ENCODE measurements around the gene LIPF. TPM values are rescaled to one million over a fixed set of nuclear protein-coding genes. Genes with fewer than 3 reads are reported as not detected.

Gene LIPF
- total and polyA plus RNA-seq, 2 of the 4 experiments (the other 2 are of a cell fraction), result not detected

GRCh38 chr10:88652616-88653015, 11.6 kb upstream of the LIPF start:
- dilution Hi-C loops (cut with HindIII; ENCODE audit: low sequenced_read_pairs, unreplicated experiment) (no loop called here), intact Hi-C loops (cut with micrococcal nuclease) (no loop called here), in situ Hi-C loops (cut with MboI; ENCODE audit: low sequenced_read_pairs) (no loop called here)
- Histone ChIP-seq H3K27me3 (ENCODE audit: control insufficient read depth, insufficient read depth, low read length) (no peaks in the 10 kb centered on the region), H3K4ac (ENCODE audit: low read depth, low read length) (peak overlapping the region; percentile 50), H3K27ac (ENCODE audit: insufficient read depth, low read length) (no peak overlapping the region), H2AK5ac (ENCODE audit: low read depth, low read length) (no peak overlapping the region), H3K9ac (ENCODE audit: low read depth, low read length) (no peak overlapping the region), H2BK15ac (ENCODE audit: low read depth, low read length) (0 out of 3 replicates have a peak overlapping the region, but pooled peaks have one; percentile 69), H3K4me1 (ENCODE audit: control insufficient read depth, insufficient read depth, low read length) (peaks cover 5% of the 10 kb centered on the region), H3K14ac (replicated peaks; ENCODE audit: low read depth, low read length) (no peak overlapping the region; the same call in 1 of the 2 replicates), H2AK9ac (replicated peaks; ENCODE audit: low read depth, low read length, poor library complexity) (no peak overlapping the region), H2BK5ac (ENCODE audit: low read depth, low read length, poor library complexity, severe bottlenecking) (peak overlapping the region; percentile 97), H2AFZ (replicated peaks; ENCODE audit: low read length, poor library complexity) (no peak overlapping the region), H2BK20ac (ENCODE audit: low read depth, low read length) (peak overlapping the region; percentile 94; the same call in 1 of the 2 replicates), H3K36me3 (ENCODE audit: control insufficient read depth, insufficient read depth, low read length) (no peaks in the 10 kb centered on the region), H4K5ac (ENCODE audit: low read depth, low read length) (peak overlapping the region; percentile 63; the same call in 1 of the 2 replicates), H3K18ac (ENCODE audit: low read depth, low read length) (no peak overlapping the region; the same call in 1 of the 2 replicates), H3K4me2 (ENCODE audit: low read depth, low read length) (no peak overlapping the region), H3K79me1 (ENCODE audit: low read depth in 1 of 2, low read length in 2 of 2) (no peaks in the 10 kb centered on the region), H2BK120ac (ENCODE audit: low read depth, low read length) (peak overlapping the region; percentile 88), H3K9me3 (ENCODE audit: control insufficient read depth, insufficient read depth, low read length) (no peaks in the 10 kb centered on the region), H4K8ac (ENCODE audit: low read depth in 2 of 2, low read length in 2 of 2) (peak overlapping the region in 1 of 2 experiments; percentile 87; a peak in 2 of 4 replicates), H3K9me1 (ENCODE audit: insufficient read depth, low read length) (peaks cover 2% of the 10 kb centered on the region; the same call in 1 of the 2 replicates), H3K56ac (ENCODE audit: extremely low read depth, insufficient read depth, low read length) (no peak overlapping the region), H4K20me1 (ENCODE audit: insufficient read depth, low read length) (no peaks in the 10 kb centered on the region), H4K91ac (ENCODE audit: insufficient read depth, low read depth, low read length) (no peak overlapping the region), H3K23ac (ENCODE audit: low read depth, low read length) (no peak overlapping the region), H3K4me3 (ENCODE audit: insufficient read depth, low read depth, low read length) (no peak overlapping the region)
- BruUV-seq (replicated peaks), result no TSS peak
- TF ChIP-seq RAD21 (IDR thresholded peaks at IDR 0.05; ENCODE audit: low read length), result no peak
- TF ChIP-seq, protein P1, sequence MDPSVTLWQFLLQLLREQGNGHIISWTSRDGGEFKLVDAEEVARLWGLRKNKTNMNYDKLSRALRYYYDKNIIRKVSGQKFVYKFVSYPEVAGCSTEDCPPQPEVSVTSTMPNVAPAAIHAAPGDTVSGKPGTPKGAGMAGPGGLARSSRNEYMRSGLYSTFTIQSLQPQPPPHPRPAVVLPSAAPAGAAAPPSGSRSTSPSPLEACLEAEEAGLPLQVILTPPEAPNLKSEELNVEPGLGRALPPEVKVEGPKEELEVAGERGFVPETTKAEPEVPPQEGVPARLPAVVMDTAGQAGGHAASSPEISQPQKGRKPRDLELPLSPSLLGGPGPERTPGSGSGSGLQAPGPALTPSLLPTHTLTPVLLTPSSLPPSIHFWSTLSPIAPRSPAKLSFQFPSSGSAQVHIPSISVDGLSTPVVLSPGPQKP (IDR thresholded peaks at IDR 0.05; ENCODE audit: borderline replicate concordance, low read depth, low read length), result no peak
- no peak for TF ChIP-seq CEBPB (IDR thresholded peaks at IDR 0.05; ENCODE audit: low read depth, low read length)
- no peak for TF ChIP-seq MAZ (IDR thresholded peaks at IDR 0.05; ENCODE audit: borderline replicate concordance, low read depth, low read length)
- no peak for TF ChIP-seq MXI1 (IDR thresholded peaks at IDR 0.05; ENCODE audit: borderline replicate concordance, low read depth, low read length)
- no peak for TF ChIP-seq CHD1 (IDR thresholded peaks at IDR 0.05; ENCODE audit: low read depth, low read length)
- TF ChIP-seq RFX5 (IDR thresholded peaks at IDR 0.05; ENCODE audit: low read depth, low read length), result no peak
- no peak for TF ChIP-seq RCOR1 (IDR thresholded peaks at IDR 0.05; ENCODE audit: insufficient replicate concordance, low read length)
- no peak for TF ChIP-seq MAFK (IDR thresholded peaks at IDR 0.05; ENCODE audit: low read depth, low read length)
- TF ChIP-seq NFE2L2 (IDR thresholded peaks at IDR 0.05; ENCODE audit: low read depth, low read length), result no peak
- no peak for TF ChIP-seq POLR2A (IDR thresholded peaks at IDR 0.05; ENCODE audit: low read depth, low read length)
- TF ChIP-seq FOS (IDR thresholded peaks at IDR 0.05; ENCODE audit: low read depth, low read length), result no peak
- TF ChIP-seq BHLHE40 (IDR thresholded peaks at IDR 0.05; ENCODE audit: low read depth, low read length), result no peak
- TF ChIP-seq USF2 (IDR thresholded peaks at IDR 0.05; ENCODE audit: low read depth, low read length), result no peak
- TF ChIP-seq SMC3 (IDR thresholded peaks at IDR 0.05; ENCODE audit: low read depth, low read length), result no peak
- ChIA-PET POLR2A (ENCODE audit: unreplicated experiment) (no interaction called here), CTCF (no interaction called here)
- ATAC-seq (ENCODE audit: low read depth) (peak; percentile 40; the same call in 1 of the 2 replicates), DNase-seq (peak; percentile 16)
- WGBS, 2 experiments (ENCODE audit: extremely low coverage in 2 of 2, insufficient read length in 1 of 2), result 100% methylated on average over 2 of the region's 2 CpGs; no CpG with 5 or more reads in 1 of the 2 experiments
